Fibroblast of skin of right biceps (primary cell): ENCODE data around the gene TMEM141.
"Not testable (repeated sequence)": the region's sequence is repeated elsewhere in the genome, so short reads cannot be mapped to it uniquely, and the experiment has no call there.

Source experiments
- DNase-seq: peaks from one replicate; pipeline ENCODE4 v3.0.0-alpha.2; 2013

TMEM141 gene

DNA sequence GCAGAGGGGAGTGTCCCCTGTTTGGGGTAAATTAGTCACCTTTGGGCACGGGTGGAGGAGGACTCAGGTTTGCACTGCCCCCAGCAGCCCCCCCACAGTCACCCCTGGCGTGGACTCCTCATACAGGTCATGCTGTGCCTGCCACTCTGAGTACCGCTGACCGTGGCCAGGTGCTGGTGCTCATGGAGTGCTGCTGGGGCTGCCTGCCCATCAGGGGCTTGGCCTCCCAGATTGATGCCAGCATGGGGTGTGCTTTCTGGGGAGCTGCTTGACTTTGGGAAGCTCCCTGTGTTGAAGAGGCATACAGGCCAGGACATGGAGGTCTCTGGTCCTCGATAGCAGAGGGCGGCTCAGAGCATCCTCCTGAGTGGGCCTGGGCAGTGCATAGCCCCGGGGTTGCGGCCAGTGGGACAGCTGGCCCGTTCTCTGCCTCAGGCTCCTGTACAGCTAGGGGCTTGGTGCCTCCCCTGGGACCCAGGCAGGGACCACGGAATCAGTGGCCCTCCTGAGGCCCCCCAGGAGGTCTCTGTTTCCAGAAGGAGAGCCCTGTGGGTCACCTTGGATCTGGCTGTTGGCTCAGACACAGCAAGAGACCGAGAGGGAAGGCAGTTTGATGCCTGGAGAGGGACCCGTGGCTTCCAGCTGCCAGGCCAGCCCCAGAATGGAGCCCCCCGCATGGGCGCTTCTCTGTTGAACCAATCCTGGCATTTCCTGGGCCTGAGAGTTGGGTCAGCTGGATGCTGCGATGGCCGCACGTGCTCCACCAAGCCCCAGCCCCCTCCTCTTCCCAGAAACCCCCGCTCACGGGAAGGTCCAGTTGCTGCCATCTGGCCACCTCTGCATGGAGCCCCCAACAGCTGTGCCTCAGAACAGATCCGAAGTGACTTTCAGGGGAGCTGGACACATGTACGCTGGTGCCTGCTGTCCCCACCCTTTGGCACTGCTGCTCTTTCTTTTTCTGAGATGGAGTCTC lies 45.1 kb downstream of the TMEM141 start:
- no peak for DNase-seq

DNA sequence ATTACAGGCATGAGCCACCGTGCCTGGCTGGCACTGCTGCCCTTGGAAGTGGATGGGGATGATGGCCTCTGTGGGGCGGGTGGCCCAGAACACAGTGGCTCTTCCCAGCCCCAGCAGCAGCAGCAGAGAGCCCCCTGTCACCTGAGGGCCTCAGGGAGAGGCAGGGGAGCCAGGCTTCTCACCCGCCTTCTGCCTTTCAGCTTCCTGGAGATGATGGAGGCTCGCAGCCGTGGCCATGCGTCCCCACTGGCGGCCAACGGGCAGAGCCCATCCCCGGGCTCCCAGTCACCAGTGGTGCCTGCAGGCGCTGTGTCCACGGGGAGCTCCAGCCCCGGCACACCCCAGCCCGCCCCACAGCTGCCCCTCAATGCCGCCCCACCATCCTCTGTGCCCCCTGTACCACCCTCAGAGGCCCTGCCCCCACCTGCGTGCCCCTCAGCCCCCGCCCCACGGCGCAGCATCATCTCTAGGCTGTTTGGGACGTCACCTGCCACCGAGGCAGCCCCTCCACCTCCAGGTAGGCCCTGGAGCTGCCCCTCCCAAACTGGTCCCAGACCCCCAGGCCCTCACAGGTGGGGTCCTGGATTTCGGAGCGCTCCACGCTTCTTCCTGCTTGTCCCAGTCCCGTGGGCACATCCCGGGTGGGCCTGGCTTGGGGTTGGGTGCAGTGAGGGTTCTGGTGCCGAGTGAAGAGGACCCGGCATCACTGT lies 46.2 kb downstream of the TMEM141 start:
- no peak for DNase-seq

GRCh38 chr9:136837856-136838277 lies 46.7 kb downstream of the TMEM141 start:
- DNase-seq: not testable (repeated sequence)

GRCh38 chr9:136838314-136839228 lies 47.4 kb downstream of the TMEM141 start:
- DNase-seq: no peak

DNA sequence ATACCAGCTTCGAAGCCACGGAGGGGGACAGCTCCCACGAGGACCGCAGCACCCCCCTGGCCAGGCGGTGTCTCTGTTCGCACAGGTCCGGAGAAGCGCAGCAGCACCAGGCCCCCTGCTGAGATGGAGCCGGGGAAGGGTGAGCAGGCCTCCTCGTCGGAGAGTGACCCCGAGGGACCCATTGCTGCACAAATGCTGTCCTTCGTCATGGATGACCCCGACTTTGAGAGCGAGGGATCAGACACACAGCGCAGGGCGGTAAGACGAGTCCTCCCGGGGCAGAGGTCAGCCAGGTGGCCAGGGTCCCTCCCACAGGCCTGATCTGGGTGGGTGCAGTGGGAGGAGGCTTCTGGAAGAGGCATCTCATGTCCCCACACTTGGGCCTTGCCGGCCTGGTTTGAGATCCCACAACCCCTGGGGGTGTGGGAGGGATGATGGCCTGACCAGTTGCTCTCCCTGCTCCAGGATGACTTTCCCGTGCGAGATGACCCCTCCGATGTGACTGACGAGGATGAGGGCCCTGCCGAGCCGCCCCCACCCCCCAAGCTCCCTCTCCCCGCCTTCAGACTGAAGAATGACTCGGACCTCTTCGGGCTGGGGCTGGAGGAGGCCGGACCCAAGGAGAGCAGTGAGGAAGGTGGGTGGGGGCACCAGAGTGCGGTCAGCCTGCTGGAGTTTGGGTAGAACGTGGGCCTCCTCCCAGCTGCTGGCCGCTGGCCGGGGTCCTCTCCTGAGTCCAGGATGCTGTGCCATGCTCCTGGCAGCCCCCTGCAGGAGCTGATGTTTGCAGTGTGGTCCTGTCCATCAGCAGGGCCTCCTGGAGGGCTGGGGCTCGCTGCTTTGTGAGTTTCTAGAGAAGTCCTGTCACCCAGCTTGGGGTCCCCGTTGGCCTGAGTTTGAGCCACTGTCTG lies 48.3 kb downstream of the TMEM141 start:
- DNase-seq: no peak

DNA sequence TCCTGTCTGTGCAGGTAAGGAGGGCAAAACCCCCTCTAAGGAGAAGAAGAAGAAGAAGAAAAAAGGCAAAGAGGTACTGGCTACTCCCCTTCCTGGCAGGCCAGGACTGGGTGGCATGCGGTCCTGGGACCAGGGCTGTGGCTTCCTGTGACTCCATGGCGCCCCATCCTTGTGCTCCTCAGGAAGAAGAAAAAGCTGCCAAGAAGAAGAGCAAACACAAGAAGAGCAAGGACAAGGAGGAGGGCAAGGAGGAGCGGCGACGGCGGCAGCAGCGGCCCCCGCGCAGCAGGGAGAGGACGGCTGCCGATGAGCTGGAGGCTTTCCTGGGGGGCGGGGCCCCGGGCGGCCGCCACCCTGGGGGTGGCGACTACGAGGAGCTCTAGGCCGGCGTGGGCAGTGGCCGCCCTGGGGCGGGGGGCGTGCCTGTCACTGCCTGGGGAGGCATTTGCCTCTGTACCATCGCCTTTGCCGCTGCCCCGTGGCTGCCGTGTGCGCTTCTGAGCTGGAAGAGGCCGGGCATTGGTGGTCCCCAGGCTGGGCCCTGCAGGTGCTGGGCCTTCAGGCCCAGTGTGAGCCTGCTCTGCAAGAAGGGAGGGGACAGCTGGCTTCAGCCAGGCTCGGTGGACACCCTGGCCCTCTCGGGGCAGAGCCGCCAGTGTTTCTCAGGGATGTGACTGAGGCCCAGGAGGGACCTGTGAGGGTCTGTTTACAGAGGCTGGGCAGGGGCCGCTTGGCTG lies 49.2 kb downstream of the TMEM141 start:
- no peak for DNase-seq

DNA sequence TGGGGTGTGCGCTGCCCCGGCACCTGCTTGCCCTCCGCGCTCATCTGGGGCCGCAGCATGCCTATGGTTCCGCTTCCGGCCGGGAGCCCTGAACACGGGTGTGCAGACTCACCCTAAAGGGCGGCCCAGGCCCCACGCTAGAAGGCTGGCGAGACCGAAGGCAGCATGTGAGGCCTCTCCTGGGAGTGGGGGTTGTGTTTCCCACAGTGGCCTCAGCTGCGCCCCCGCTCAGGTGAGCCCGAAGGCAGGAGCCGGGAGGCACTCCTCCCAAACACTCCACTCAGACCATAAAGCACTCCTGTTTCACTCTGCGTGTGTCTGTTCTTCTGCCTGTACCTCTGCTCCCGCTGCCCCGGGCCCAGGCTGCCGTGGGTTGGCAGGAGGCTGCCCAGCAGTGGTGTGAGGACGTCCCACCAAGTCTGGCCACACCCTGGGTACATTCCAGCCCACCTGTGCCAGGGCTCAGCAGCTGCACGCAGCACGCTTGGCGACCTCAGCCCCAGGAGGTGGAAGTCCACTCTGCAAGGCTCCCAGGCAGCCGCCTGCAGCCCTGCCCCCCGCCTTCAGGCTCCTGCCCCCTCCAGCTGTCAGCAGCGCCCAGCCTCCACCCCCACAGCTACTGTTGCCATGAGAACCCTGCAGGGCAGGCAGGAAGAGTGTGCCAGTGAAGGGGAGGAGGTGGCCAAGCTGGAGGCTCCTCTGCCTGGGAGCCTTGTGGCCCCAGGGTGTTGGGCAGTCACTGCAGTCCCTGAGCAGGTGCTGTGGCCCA lies 49.9 kb downstream of the TMEM141 start:
- peak; percentile 50 for DNase-seq

- not testable (repeated sequence) for DNase-seq
These were observed 50.7 kb downstream of the TMEM141 start for GRCh38 chr9:136841646-136842379.

DNA sequence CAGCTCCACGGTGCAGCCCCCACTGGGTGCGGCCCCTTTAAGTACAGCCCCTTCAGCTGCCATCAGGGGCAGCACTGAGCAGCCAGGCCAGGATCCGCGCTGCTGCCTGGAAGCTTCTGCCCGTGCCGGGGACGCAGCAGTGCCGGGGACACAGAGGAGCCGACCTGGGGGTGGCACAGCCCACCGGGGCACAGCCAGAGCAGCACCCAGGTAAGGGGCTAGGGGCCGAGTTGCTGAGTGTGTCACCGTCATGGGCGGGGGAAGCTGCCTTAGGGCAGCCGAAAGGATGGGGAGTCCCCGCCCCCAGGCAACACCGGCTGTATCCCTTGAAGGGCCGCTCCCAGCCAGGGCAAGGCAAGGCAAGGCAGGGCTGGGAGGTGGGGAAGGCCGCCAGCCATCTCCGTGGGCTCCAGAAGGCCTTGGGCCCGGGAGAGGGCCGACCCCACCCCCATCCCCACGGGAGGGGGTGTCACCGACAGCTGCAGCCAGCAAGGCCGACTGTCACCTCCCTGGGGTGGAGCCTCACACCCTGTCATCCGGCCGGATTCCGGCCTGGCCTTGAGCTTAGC lies 51.3 kb downstream of the TMEM141 start, which contains the start of gene AJM1:
TSS of gene AJM1 (plus strand) at position 99 of the 569 bp plus-strand sequence. CDS start 1,937 bp downstream, outside the sequence.
- peak; percentile 71 for DNase-seq
